Endothelial cell of umbilical vein (primary cell): Measurements from ENCODE around the gene JAZF1. TPM values are rescaled to one million over a fixed set of nuclear protein-coding genes. Genes with fewer than 3 reads are reported as not detected.

Experiments used
- BruUV-seq: library from RNA; stranded (reverse); fragments of 400-500 nt; replicated peaks from 2 replicates; lab custom pipeline; 2021; lab: Mats Ljungman, UMichigan
- CTCF ChIA-PET: fragments of 300-600, 350-600 bp; sonication (Branson Sonifier 250); formaldehyde crosslinking; loops from one replicate; lab custom pipeline; 2021; ENCODE audit warnings: antibody characterized with exemption, inconsistent platforms; lab: Charles Lee
- POLR2A ChIA-PET: fragments of 300-600, 350-600 bp; sonication (Branson Sonifier 250); formaldehyde crosslinking; loops from one replicate; lab custom pipeline; 2021; ENCODE audit warnings: antibody characterized with exemption, inconsistent platforms; lab: Charles Lee
- DNase-seq: peaks from one replicate; pipeline ENCODE4 v3.0.0-alpha.2; 2011; ENCODE audit warnings: low read depth, low spot score
- FAIRE-seq: peaks from 2 replicates; lab custom pipeline; 2011; peaks lifted over from hg19 to GRCh38; lab: Jason Lieb, UNC
- H2AFZ ChIP-seq: 2 replicates; pipeline ENCODE4 v1.6.0; 2012; ENCODE audit warnings: low read depth, low read length, control low read depth, inconsistent platforms
- H3K27ac ChIP-seq: 2 replicates; pipeline ENCODE4 v1.5.1; 2011; ENCODE audit warnings: low read depth, mild to moderate bottlenecking, control low read depth, low read length, moderate library complexity; ENCODE audit not compliant: insufficient read depth
- H3K27me3 ChIP-seq, 2 experiments: 2 replicates each; pipeline versions ENCODE4 v1.6.0 to v1.6.1; 2011; ENCODE audit warnings: low read length in 2 of 2, mixed read lengths in 1 of 2; ENCODE audit not compliant: control insufficient read depth in 2 of 2, insufficient read depth in 2 of 2
- H3K36me3 ChIP-seq, 2 experiments: 2 replicates in 1 of 2; 3 replicates in 1 of 2; pipeline ENCODE4 v1.5.1; 2011; ENCODE audit warnings: low read length in 2 of 2, mild to moderate bottlenecking in 1 of 2, moderate library complexity in 1 of 2; ENCODE audit not compliant: control insufficient read depth in 2 of 2, insufficient read depth in 2 of 2; ENCODE audit errors: extremely low read depth in 1 of 2
- H3K4me1 ChIP-seq: 3 replicates; pipeline ENCODE4 v1.5.1; 2011; ENCODE audit warnings: mild to moderate bottlenecking, low read length; ENCODE audit not compliant: control insufficient read depth, insufficient read depth; ENCODE audit errors: extremely low read depth
- H3K4me2 ChIP-seq: 2 replicates; pipeline ENCODE4 v1.6.1; 2011; ENCODE audit warnings: low read length, control low read depth, mixed read lengths; ENCODE audit not compliant: insufficient read depth
- H3K4me3 ChIP-seq, 3 experiments: fragments of 200-600 bp in 1 of 3; sonication (generic), shearing (Covaris generic) in 1 of 3; replicated peaks in 1 of 3; 2 replicates each; pipeline ENCODE4 v1.5.1; 2011 to 2016; ENCODE audit warnings: control low read depth in 3 of 3, low read length in 3 of 3, mild to moderate bottlenecking in 2 of 3, inconsistent platforms in 1 of 3, low read depth in 1 of 3, moderate library complexity in 1 of 3; ENCODE audit not compliant: insufficient read depth in 1 of 3
- H3K79me2 ChIP-seq: 2 replicates; pipeline ENCODE4 v1.6.0; 2012; ENCODE audit warnings: low read length, inconsistent platforms; ENCODE audit not compliant: control insufficient read depth, insufficient read depth
- H3K9ac ChIP-seq: replicated peaks from 2 replicates; pipeline ENCODE3; 2011; ENCODE audit warnings: low read length, control low read depth; ENCODE audit not compliant: insufficient read depth; ENCODE audit errors: extremely low read depth
- H3K9me1 ChIP-seq: replicated peaks from 3 replicates; pipeline ENCODE4 v1.6.0; 2011; ENCODE audit warnings: mild to moderate bottlenecking, low read length; ENCODE audit not compliant: control insufficient read depth, insufficient read depth; ENCODE audit errors: extremely low read depth
- H3K9me3 ChIP-seq: replicated peaks from 2 replicates; pipeline ENCODE4 v1.5.1; 2012; ENCODE audit warnings: low read length, inconsistent platforms; ENCODE audit not compliant: control insufficient read depth, insufficient read depth
- H4K20me1 ChIP-seq: replicated peaks from 2 replicates; pipeline ENCODE3; 2011; ENCODE audit warnings: mild to moderate bottlenecking, low read length; ENCODE audit not compliant: control insufficient read depth, insufficient read depth; ENCODE audit errors: extremely low read depth
- EZH2 ChIP-seq: IDR thresholded peaks from 2 replicates; pipeline ENCODE4 v1.6.1; 2012; ENCODE audit warnings: borderline replicate concordance, low read depth, mild to moderate bottlenecking, moderate library complexity, low read length, inconsistent platforms; ENCODE audit not compliant: severe bottlenecking
- FOS ChIP-seq: IDR thresholded peaks from 2 replicates; pipeline ENCODE4 v1.6.1; 2011; ENCODE audit warnings: mild to moderate bottlenecking, low read length, moderate library complexity, borderline replicate concordance; ENCODE audit not compliant: insufficient read depth
- GATA2 ChIP-seq: IDR thresholded peaks from 2 replicates; pipeline ENCODE4 v1.7.0; 2011; ENCODE audit warnings: low read depth, mild to moderate bottlenecking, moderate library complexity, mixed read lengths, low read length; ENCODE audit not compliant: insufficient read length, insufficient read depth
- JUN ChIP-seq: IDR thresholded peaks from 2 replicates; pipeline ENCODE4 v1.6.1; 2011; ENCODE audit warnings: borderline replicate concordance, low read depth; ENCODE audit not compliant: insufficient read length, insufficient read depth
- MYC ChIP-seq: IDR thresholded peaks from one replicate; pipeline ENCODE4 v1.6.1; 2011; ENCODE audit warnings: mild to moderate bottlenecking, low read depth, low read length
- POLR2A ChIP-seq: IDR thresholded peaks from 2 replicates; pipeline ENCODE4 v1.6.1; 2012; ENCODE audit warnings: low read depth, mild to moderate bottlenecking, control low read depth, low read length
- POLR2AphosphoS5 ChIP-seq: IDR thresholded peaks from 2 replicates; pipeline ENCODE4 v1.6.1; 2012; ENCODE audit warnings: low read depth, mild to moderate bottlenecking, control low read depth, low read length, moderate library complexity; ENCODE audit not compliant: insufficient read depth
- dilution Hi-C: fragments of 300-500 bp; cut with MboI; formaldehyde crosslinking; loops from one replicate; pipeline ENCODE4 v1.15.0; 2019; ENCODE audit warnings: low sequenced_read_pairs; ENCODE audit not compliant: extremely low pct_ligation_motif_present
- intact Hi-C: fragments of 100-400 bp; cut with micrococcal nuclease; formaldehyde crosslinking; loops from one replicate; pipeline ENCODE4 v1.10.0; 2022
- polyA plus RNA-seq, 4 experiments: library from polyadenylated mRNA; depleted of rRNA in 3 of 4; stranded (reverse) in 3 of 4; unstranded in 1 of 4; fragments of >200 nt; gene quantifications; 2 replicates each; pipeline versions ENCODE4 v1.2.1 to v1.2.3, GENCODE V29; 2011 to 2012; ENCODE audit warnings: missing spikeins in 1 of 4
- total RNA-seq: library from RNA; stranded (reverse); gene quantifications from 2 replicates; pipeline ENCODE4 v1.2.3, GENCODE V29; 2021
- TF ChIP-seq, protein P1 (sequence below), 2 donors: IDR thresholded peaks; 1 replicate in 1 of 2; 2 replicates in 1 of 2; pipeline ENCODE4 v1.5.1; 2011; ENCODE audit warnings: low read length in 2 of 2, mild to moderate bottlenecking in 2 of 2, moderate library complexity in 2 of 2, control low read depth in 1 of 2, inconsistent platforms in 1 of 2, low read depth in 1 of 2; ENCODE audit not compliant: insufficient read depth in 1 of 2; ENCODE audit errors: extremely low read depth in 1 of 2
- TF ChIP-seq, protein P2 (sequence below): IDR thresholded peaks from 2 replicates; pipeline ENCODE4 v1.6.1; 2011; ENCODE audit not compliant: insufficient read depth, insufficient read length

Gene JAZF1
- total and polyA plus RNA-seq, 2 donors (not counting 3 experiments of a cell fraction or from before 2014, with no cell fraction given) = 2.5 to 16.9 TPM

DNA sequence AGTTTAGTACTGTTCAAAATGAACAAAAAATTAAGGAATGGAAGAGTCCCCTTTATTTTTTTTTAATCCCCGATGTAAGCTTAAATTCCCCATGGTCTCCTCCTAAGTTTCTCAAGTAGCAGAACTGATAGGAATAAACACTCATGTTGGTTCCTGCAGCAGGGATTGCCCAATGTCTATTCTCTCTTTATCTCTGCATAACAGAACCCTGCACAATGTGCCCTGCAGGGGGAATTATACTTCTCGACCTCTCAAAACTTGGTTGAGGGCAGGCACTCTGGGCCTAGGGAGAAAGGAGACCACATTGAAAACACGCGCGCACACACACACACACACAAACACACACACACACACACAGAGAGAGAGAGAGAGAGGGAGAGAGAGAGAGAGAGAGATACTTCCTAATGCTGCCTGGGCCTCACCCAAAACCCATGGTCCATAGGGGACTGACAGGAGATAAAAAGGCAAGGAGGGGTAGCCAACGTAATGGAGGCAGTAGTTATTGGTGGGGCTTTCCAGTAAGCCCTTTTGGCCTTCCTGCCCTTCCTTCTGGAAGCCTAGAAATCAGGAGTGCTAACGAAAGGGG lies 22.7 kb downstream of the JAZF1 start:
- no peak for TF ChIP-seq GATA2
- TF ChIP-seq EZH2 = no peak
- no peak for TF ChIP-seq POLR2AphosphoS5
- TF ChIP-seq, protein P1, sequence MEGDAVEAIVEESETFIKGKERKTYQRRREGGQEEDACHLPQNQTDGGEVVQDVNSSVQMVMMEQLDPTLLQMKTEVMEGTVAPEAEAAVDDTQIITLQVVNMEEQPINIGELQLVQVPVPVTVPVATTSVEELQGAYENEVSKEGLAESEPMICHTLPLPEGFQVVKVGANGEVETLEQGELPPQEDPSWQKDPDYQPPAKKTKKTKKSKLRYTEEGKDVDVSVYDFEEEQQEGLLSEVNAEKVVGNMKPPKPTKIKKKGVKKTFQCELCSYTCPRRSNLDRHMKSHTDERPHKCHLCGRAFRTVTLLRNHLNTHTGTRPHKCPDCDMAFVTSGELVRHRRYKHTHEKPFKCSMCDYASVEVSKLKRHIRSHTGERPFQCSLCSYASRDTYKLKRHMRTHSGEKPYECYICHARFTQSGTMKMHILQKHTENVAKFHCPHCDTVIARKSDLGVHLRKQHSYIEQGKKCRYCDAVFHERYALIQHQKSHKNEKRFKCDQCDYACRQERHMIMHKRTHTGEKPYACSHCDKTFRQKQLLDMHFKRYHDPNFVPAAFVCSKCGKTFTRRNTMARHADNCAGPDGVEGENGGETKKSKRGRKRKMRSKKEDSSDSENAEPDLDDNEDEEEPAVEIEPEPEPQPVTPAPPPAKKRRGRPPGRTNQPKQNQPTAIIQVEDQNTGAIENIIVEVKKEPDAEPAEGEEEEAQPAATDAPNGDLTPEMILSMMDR (IDR thresholded peaks at IDR 0.05; ENCODE audit: extremely low read depth in 1 of 2, insufficient read depth in 1 of 2, low read depth in 1 of 2, low read length in 2 of 2) = no peak
- no peak for TF ChIP-seq MYC
- TF ChIP-seq JUN = no peak
- TF ChIP-seq POLR2A = no peak
- no peak for TF ChIP-seq FOS
- TF ChIP-seq, protein P2, sequence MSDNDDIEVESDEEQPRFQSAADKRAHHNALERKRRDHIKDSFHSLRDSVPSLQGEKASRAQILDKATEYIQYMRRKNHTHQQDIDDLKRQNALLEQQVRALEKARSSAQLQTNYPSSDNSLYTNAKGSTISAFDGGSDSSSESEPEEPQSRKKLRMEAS = no peak
- H3K27ac ChIP-seq = no peak overlapping the region
- no peaks in the 10 kb centered on the region for H3K36me3 ChIP-seq
- H3K4me1 ChIP-seq = peaks cover 12% of the 10 kb centered on the region
- no peak overlapping the region for H2AFZ ChIP-seq
- H3K9me3 ChIP-seq = no peaks in the 10 kb centered on the region
- H3K4me3 ChIP-seq = no peak overlapping the region
- DNase-seq (no peak), FAIRE-seq (no peak)
- peaks cover 4% of the 10 kb centered on the region for H3K79me2 ChIP-seq
- CTCF ChIA-PET = interaction anchor here (0.9 to 1.5 kb wide), 2 partner anchors 10 to 11 kb away, joined by 3 read pairs; no protein-coding TSS in a partner anchor
- POLR2A ChIA-PET = no interaction called here
- no peaks in the 10 kb centered on the region for H4K20me1 ChIP-seq
- no peak overlapping the region for H3K9ac ChIP-seq
- dilution Hi-C loops = no loop called here
- no peaks in the 10 kb centered on the region for H3K27me3 ChIP-seq
- intact Hi-C loops = no loop called here
- no peak overlapping the region for H3K4me2 ChIP-seq
- no TSS peak for BruUV-seq
- no peaks in the 10 kb centered on the region for H3K9me1 ChIP-seq
